Measurements from ENCODE around the gene LIPC. TPM values are rescaled to one million over a fixed set of nuclear protein-coding genes. Genes with fewer than 3 reads are reported as not detected.
A peak's percentile ranks its signal among the peaks of the same experiment; 100 is the strongest.

The LIPC gene
- total RNA-seq, 2 donors from 2014 or later, result 2.9 to 13.8 TPM

- intact Hi-C loops (cut with DNase I), result no loop called here
- H3K4me3 ChIP-seq, result no peak overlapping the region
- H3K36me3 ChIP-seq, result no peaks in the 10 kb centered on the region
- no peaks in the 10 kb centered on the region for H3K27me3 ChIP-seq
- H3K4me1 ChIP-seq, result no peaks in the 10 kb centered on the region
- no peaks in the 10 kb centered on the region for H3K9me3 ChIP-seq
- DNase-seq, result no peak
- no peak overlapping the region for H3K27ac ChIP-seq
- TF ChIP-seq, protein P1, sequence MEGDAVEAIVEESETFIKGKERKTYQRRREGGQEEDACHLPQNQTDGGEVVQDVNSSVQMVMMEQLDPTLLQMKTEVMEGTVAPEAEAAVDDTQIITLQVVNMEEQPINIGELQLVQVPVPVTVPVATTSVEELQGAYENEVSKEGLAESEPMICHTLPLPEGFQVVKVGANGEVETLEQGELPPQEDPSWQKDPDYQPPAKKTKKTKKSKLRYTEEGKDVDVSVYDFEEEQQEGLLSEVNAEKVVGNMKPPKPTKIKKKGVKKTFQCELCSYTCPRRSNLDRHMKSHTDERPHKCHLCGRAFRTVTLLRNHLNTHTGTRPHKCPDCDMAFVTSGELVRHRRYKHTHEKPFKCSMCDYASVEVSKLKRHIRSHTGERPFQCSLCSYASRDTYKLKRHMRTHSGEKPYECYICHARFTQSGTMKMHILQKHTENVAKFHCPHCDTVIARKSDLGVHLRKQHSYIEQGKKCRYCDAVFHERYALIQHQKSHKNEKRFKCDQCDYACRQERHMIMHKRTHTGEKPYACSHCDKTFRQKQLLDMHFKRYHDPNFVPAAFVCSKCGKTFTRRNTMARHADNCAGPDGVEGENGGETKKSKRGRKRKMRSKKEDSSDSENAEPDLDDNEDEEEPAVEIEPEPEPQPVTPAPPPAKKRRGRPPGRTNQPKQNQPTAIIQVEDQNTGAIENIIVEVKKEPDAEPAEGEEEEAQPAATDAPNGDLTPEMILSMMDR (IDR thresholded peaks at IDR 0.05), result no peak
- H3K9ac ChIP-seq (ENCODE audit: low read depth in 2 of 2, low read length in 2 of 2), result no peak overlapping the region
Measured at GRCh38 chr15:58466566-58466965, 34.8 kb downstream of the LIPC start.

GRCh38 chr15:58467121-58467721, 35.4 kb downstream of the LIPC start:
- no peaks in the 10 kb centered on the region for H3K27me3 ChIP-seq
- no peaks in the 10 kb centered on the region for H3K36me3 ChIP-seq
- no peak overlapping the region for H3K4me3 ChIP-seq
- no peak overlapping the region for H3K9ac ChIP-seq (ENCODE audit: low read depth in 2 of 2, low read length in 2 of 2)
- DNase-seq, result no peak
- no peaks in the 10 kb centered on the region for H3K9me3 ChIP-seq
- no peak overlapping the region for H3K27ac ChIP-seq
- no peaks in the 10 kb centered on the region for H3K4me1 ChIP-seq
- TF ChIP-seq, protein P1 (IDR thresholded peaks at IDR 0.05), result no peak
- intact Hi-C loops (cut with DNase I), result no loop called here

- Histone ChIP-seq H3K4me3 (no peak overlapping the region), H3K4me1 (no peaks in the 10 kb centered on the region), H3K36me3 (no peaks in the 10 kb centered on the region), H3K27ac (no peak overlapping the region), H3K9me3 (no peaks in the 10 kb centered on the region), H3K9ac (ENCODE audit: low read depth in 2 of 2, low read length in 2 of 2) (no peak overlapping the region), H3K27me3 (no peaks in the 10 kb centered on the region)
- intact Hi-C loops (cut with DNase I), result no loop called here
- DNase-seq, result no peak
- TF ChIP-seq, protein P1 (IDR thresholded peaks at IDR 0.05), result no peak
Measured at GRCh38 chr15:58467722-58468423, 36.1 kb downstream of the LIPC start.

DNA sequence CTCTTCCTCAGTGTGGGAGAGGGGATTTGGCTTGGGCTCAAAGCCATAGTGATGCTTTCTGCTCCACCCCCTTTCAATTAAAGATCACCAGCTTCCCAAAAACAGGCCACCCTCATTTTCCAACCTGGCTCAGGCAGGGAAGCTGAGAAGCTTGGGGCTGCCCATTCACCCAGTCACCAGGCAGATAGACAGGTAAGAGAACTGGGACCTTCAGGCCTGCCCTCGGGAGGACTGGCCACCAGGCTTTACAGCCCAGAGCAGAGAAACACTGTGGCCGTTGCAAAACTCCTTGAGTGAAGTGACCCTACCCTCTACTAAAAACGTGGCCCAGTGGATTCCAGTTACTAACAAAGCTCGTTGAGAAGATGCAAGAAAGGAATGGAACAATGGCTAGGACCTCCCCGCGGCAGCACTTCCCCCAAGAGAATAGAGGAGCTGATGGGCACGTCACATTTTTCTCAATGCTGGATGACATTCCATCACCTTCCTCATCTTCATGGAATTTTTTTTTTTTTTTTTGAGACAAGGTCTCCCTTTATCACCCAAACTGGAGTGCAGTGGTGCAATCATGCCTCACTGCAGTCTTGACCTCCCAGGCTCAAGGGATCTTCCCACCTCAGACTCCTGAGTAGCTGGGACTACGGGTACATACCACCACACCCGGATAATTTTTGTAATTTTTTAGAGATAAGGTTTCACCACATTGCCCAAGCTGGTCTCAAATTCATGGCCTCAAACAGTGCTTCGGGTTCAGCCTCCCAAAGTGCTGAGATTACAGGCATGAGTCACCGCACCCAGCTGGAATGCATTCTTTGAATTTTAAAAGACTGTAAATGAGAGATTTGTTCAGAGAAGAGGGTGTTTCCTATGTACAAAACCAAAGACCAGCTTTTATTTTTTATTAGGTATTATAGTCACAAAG, 37.9 kb downstream of the LIPC start:
- H3K27me3 ChIP-seq, result no peaks in the 10 kb centered on the region
- H3K36me3 ChIP-seq, result no peaks in the 10 kb centered on the region
- intact Hi-C loops (cut with DNase I), result no loop called here
- no peaks in the 10 kb centered on the region for H3K4me1 ChIP-seq
- H3K9ac ChIP-seq (ENCODE audit: low read depth in 2 of 2, low read length in 2 of 2), result no peak overlapping the region
- TF ChIP-seq, protein P1 (IDR thresholded peaks at IDR 0.05), result no peak
- peak; percentile 55 for DNase-seq
- H3K27ac ChIP-seq, result no peak overlapping the region
- no peaks in the 10 kb centered on the region for H3K9me3 ChIP-seq
- H3K4me3 ChIP-seq, result no peak overlapping the region

- intact Hi-C loops (cut with DNase I), result no loop called here
- Histone ChIP-seq H3K36me3 (no peaks in the 10 kb centered on the region), H3K9me3 (no peaks in the 10 kb centered on the region), H3K4me3 (no peak overlapping the region), H3K4me1 (no peaks in the 10 kb centered on the region), H3K9ac (ENCODE audit: low read depth in 2 of 2, low read length in 2 of 2) (no peak overlapping the region), H3K27ac (no peak overlapping the region), H3K27me3 (no peaks in the 10 kb centered on the region)
- TF ChIP-seq, protein P1 (IDR thresholded peaks at IDR 0.05), result no peak
- DNase-seq, result no peak
Measured at GRCh38 chr15:58471348-58471747, 39.6 kb downstream of the LIPC start.
